Tibial artery (tissue), 4 donors: ENCODE results near the gene MYCBP.
A peak's percentile ranks its signal among the peaks of the same experiment; 100 is the strongest.

Source experiments
- DNase-seq, 2 donors: peaks; one replicate each; pipeline ENCODE4 v3.0.0-alpha.2; 2019
- H3K27ac ChIP-seq, 2 donors: fragments of 200-600 bp; sonication (generic) in 1 of 2; 1 replicate in 1 of 2; 2 replicates in 1 of 2; pipeline ENCODE4 v1.5.1; 2018 to 2019; ENCODE audit warnings: mild to moderate bottlenecking in 1 of 2
- H3K27me3 ChIP-seq, 2 donors: fragments of 200-600 bp; sonication (generic) in 1 of 2; one replicate each; pipeline versions ENCODE4 v1.5.1 to v1.6.0; 2016 to 2019
- H3K36me3 ChIP-seq, 3 donors: fragments of 200-600 bp; sonication (generic) in 2 of 3; one replicate each; pipeline ENCODE4 v1.5.1; 2016 to 2019; ENCODE audit warnings: mild to moderate bottlenecking in 2 of 3
- H3K4me1 ChIP-seq, 4 donors: fragments of 200-600 bp; sonication (generic) in 2 of 4; 1 replicate in 3 of 4; 2 replicates in 1 of 4; pipeline ENCODE4 v1.5.1; 2016 to 2019
- H3K4me3 ChIP-seq, 2 donors: fragments of 200-600 bp; sonication (generic) in 1 of 2; 1 replicate in 1 of 2; 2 replicates in 1 of 2; pipeline ENCODE4 v1.5.1; 2018 to 2019; ENCODE audit warnings: mild to moderate bottlenecking in 2 of 2
- H3K9me3 ChIP-seq, 3 donors: fragments of 200-600 bp; sonication (generic) in 1 of 3; one replicate each; pipeline ENCODE4 v1.5.1; 2016 to 2019
- CTCF ChIP-seq, 2 experiments: fragments of 200-600 bp in 1 of 2; fragments of 450-650 bp in 1 of 2; IDR thresholded peaks; one replicate each; pipeline ENCODE4 v1.5.1; 2017 to 2019; ENCODE audit warnings: antibody characterized with exemption in 2 of 2, mild to moderate bottlenecking in 1 of 2, moderate library complexity in 1 of 2
- intact Hi-C: fragments of 100-400 bp; cut with DNase I; formaldehyde crosslinking; loops from one replicate; pipeline ENCODE4 v1.15.0; 2023; ENCODE audit warnings: low total_unique reads

Gene MYCBP

DNA sequence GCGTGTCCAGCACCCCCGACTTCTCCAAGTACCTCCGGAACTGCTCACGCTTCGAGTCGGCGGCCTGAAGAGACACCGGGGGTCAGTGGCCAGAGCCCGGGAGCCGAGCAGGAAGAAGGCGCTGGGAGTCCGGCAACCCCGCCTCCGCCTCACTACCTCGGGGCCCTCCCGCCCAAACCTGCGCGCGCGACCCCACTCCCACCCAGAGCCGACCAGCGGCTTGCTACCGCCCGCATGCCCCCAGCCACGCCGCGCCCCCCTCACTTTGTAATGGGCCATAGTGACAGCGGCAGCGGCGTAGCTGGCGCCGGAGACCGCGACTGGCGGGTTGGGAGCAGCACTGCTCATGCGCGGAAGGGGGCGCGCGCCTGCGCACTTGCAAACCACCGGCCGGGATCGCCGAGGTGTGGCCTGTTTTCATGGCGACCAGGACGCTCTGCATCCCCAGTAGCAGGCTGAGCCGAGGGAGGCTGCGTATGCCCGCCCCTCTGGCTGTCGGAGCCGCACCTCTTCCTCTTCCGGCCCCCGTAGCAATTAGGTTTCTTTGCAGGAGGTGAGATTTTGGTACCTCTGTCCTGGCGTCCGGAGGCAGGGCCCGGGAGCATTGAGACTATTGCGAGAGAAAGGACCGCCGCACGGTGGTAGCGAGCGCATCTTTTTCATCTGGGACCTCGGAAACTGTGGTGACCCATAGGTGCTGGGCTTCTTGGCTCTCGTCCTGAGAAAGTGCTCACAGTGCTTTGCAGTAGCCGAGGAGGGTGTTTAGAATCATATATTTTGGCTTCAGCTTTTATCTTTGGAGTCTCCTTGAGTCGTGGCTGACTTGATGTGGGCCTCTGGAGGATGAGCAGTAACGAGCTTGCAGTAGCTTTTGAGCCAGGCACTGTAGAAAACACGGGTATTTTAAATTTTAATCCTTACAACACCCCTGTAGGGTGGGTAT is at the start of gene MYCBP:
Gene MYCBP (minus strand): TSS at position 322 of the 943 bp plus-strand sequence. CDS start 43 bp downstream, at position 279.
- Histone ChIP-seq H3K27ac (peak within 1 kb of the TSS; percentile 62 to 77), H3K9me3 (no peaks in the 10 kb centered on the region), H3K4me3 (peak within 1 kb of the TSS; percentile 74 to 91), H3K27me3 (no peaks in the 10 kb centered on the region), H3K4me1 (peaks cover 0 to 22% (median 14%) of the 10 kb centered on the region in 4 donors), H3K36me3 (no peaks in the 10 kb centered on the region)
- DNase-seq, result peak; percentile 93 to 98
- intact Hi-C loops, result no loop called here
- TF ChIP-seq CTCF (IDR thresholded peaks at IDR 0.05), result peak; percentile 21 to 50

DNA sequence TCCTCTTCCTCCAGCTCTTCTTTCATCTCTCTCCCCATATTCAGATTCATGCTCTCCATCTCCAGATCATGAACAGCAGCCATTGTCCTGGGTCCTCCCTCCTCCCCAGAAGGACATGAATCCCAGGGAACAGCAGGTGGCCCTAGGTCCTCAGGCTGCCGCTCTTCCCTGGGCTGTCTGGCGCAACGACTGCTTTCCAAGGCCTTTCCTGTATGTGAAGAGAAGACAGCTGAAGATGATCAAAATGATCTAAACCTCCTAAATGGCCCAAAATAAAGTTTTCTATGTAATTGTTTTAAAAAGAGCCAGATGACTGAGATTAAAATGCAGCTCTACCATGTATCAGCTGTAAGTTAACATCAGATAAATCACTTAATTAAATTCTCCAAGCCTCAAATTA is 46.0 kb upstream of the MYCBP start:
- no peak overlapping the region for H3K4me3 ChIP-seq
- H3K27me3 ChIP-seq, result no peaks in the 10 kb centered on the region
- DNase-seq, result no peak
- peaks cover 0 to 6% (median 0%) of the 10 kb centered on the region in 3 donors for H3K36me3 ChIP-seq
- H3K27ac ChIP-seq, result no peak overlapping the region
- intact Hi-C loops, result no loop called here
- no peak for TF ChIP-seq CTCF (IDR thresholded peaks at IDR 0.05)
- H3K4me1 ChIP-seq, result no peaks in the 10 kb centered on the region
- H3K9me3 ChIP-seq, result no peaks in the 10 kb centered on the region

DNA sequence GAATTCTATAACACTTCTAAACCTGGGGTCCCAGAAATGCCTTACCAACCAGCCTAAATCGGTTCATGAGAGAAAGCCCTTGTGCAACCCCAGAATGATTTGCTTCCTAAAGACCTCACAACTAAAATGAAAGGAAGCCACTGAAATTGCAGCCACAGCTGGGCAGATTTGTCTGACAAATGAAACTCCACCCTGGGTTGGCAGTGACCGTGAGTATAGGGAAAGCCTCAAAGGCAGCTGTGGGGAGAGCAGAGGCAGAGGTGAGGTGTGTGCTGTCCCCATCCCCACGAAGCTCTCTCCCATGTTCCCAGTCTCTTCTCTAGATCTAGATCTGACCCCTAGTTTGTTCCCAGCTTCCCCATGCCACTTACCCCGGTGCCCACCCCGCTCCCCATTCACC is 45.4 kb upstream of the MYCBP start:
- no peak overlapping the region for H3K27ac ChIP-seq
- TF ChIP-seq CTCF (IDR thresholded peaks at IDR 0.05), result no peak

DNA sequence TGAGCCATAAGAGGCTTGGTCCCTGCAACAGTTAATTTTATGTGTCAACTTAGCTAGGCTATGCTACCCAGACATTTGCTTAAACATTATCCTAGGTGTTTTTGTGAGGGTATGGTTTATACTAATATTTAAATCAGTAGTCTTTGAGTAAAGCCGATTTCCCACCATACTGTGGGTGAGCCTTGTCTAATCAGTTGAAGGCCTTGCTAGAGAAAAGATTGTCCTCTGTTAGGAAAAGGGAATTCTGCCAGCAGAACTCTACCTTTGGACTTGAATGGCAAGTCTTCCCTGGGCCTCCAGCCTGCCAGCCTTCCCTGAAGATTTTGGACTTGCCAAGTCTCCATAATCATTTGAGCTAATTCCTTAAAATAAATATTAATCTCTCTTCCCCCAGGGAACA is 44.6 kb upstream of the MYCBP start:
- Histone ChIP-seq H3K27me3 (no peaks in the 10 kb centered on the region), H3K36me3 (peaks cover 0 to 10% (median 0%) of the 10 kb centered on the region in 3 donors), H3K4me3 (no peak overlapping the region), H3K4me1 (no peaks in the 10 kb centered on the region), H3K9me3 (no peaks in the 10 kb centered on the region), H3K27ac (no peak overlapping the region)
- intact Hi-C loops, result no loop called here
- DNase-seq, result no peak
- TF ChIP-seq CTCF (IDR thresholded peaks at IDR 0.05), result no peak

More for the DNA sequence above, 45.4 kb upstream of the MYCBP start:
- H3K4me3 ChIP-seq, result no peak overlapping the region
- H3K27me3 ChIP-seq, result no peaks in the 10 kb centered on the region
- no peaks in the 10 kb centered on the region for H3K4me1 ChIP-seq
- intact Hi-C loops, result no loop called here
- H3K9me3 ChIP-seq, result no peaks in the 10 kb centered on the region
- H3K36me3 ChIP-seq, result peaks cover 0 to 7% (median 0%) of the 10 kb centered on the region in 3 donors
- no peak for DNase-seq

- Histone ChIP-seq H3K4me1 (no peaks in the 10 kb centered on the region), H3K4me3 (no peak overlapping the region), H3K27me3 (no peaks in the 10 kb centered on the region), H3K36me3 (peaks cover 0 to 10% (median 0%) of the 10 kb centered on the region in 3 donors), H3K9me3 (no peaks in the 10 kb centered on the region), H3K27ac (no peak overlapping the region)
- intact Hi-C loops, result no loop called here
- no peak for TF ChIP-seq CTCF (IDR thresholded peaks at IDR 0.05)
- DNase-seq, result no peak
These were observed 44.2 kb upstream of the MYCBP start for GRCh38 chr1:38917337-38917736.
